Caco-2 (cell line): Measurements from ENCODE around the gene NRAS. TPM values are rescaled to one million over a fixed set of nuclear protein-coding genes. Genes with fewer than 3 reads are reported as not detected.

Experiments
- BruUV-seq: library from RNA; stranded (reverse); fragments of 400-500 nt; replicated peaks from 2 replicates; lab custom pipeline; 2021; lab: Mats Ljungman, UMichigan
- CTCF ChIA-PET: fragments of 300-600 bp; sonication (Branson Sonifier 250); formaldehyde crosslinking; loops from one replicate; lab custom pipeline; 2022; ENCODE audit warnings: antibody characterized with exemption; lab: Charles Lee
- POLR2A ChIA-PET: fragments of 300-600 bp; sonication (Branson Sonifier 250); formaldehyde crosslinking; loops from one replicate; lab custom pipeline; 2022; ENCODE audit warnings: antibody characterized with exemption; lab: Charles Lee
- DNase-seq, 2 experiments: peaks; one replicate each; pipeline versions ENCODE4 v3.0.0 to v3.0.0-alpha.2; 2020 to 2022
- H3K27me3 ChIP-seq: replicated peaks from 2 replicates; pipeline ENCODE4 v1.6.0; 2011; ENCODE audit warnings: low read length; ENCODE audit not compliant: control insufficient read depth, insufficient read depth
- H3K36me3 ChIP-seq: 2 replicates; pipeline ENCODE4 v1.5.1; 2011; ENCODE audit warnings: low read length; ENCODE audit not compliant: control insufficient read depth, insufficient read depth
- H3K4me1 ChIP-seq: fragments of 250-450 bp; sonication (Bioruptor Pico); 2 replicates; pipeline ENCODE4 v1.5.1; 2020; ENCODE audit warnings: mild to moderate bottlenecking
- H3K4me3 ChIP-seq: 2 replicates; pipeline ENCODE4 v1.5.1; 2011; ENCODE audit warnings: low read depth, mild to moderate bottlenecking, control low read depth, low read length
- H3K9me3 ChIP-seq: fragments of 250-450 bp; sonication (Bioruptor Pico); 2 replicates; pipeline ENCODE4 v1.5.1; 2020; ENCODE audit warnings: mild to moderate bottlenecking, moderate library complexity
- H3K27ac Mint-ChIP-seq: one replicate; pipeline ENCODE4 v1.8.0; 2022; ENCODE audit warnings: mixed read lengths; ENCODE audit not compliant: unreplicated experiment
- H3K27me3 Mint-ChIP-seq: one replicate; pipeline ENCODE4 v1.8.0; 2022; ENCODE audit warnings: mixed read lengths; ENCODE audit not compliant: insufficient read depth, unreplicated experiment
- H3K36me3 Mint-ChIP-seq: one replicate; pipeline ENCODE4 v1.8.0; 2022; ENCODE audit warnings: mild to moderate bottlenecking, mixed read lengths; ENCODE audit not compliant: insufficient read depth, unreplicated experiment
- H3K4me1 Mint-ChIP-seq: one replicate; pipeline ENCODE4 v1.8.0; 2022; ENCODE audit warnings: low read depth, mixed read lengths; ENCODE audit not compliant: unreplicated experiment
- H3K4me3 Mint-ChIP-seq: one replicate; pipeline ENCODE4 v1.8.0; 2022; ENCODE audit warnings: mild to moderate bottlenecking, moderate library complexity, mixed read lengths; ENCODE audit not compliant: unreplicated experiment
- H3K9me3 Mint-ChIP-seq: one replicate; pipeline ENCODE4 v1.8.0; 2022; ENCODE audit warnings: mixed read lengths; ENCODE audit not compliant: unreplicated experiment
- CTCF ChIP-seq, 2 experiments: fragments of 200-600 bp in 1 of 2; IDR thresholded peaks; 1 replicate in 1 of 2; 2 replicates in 1 of 2; pipeline versions ENCODE4 v1.5.1 to v1.8.0; 2011 to 2022; ENCODE audit warnings: antibody characterized with exemption in 1 of 2, control low read depth in 1 of 2, inconsistent platforms in 1 of 2, low read depth in 1 of 2, low read length in 1 of 2, mild to moderate bottlenecking in 1 of 2, moderate library complexity in 1 of 2; ENCODE audit not compliant: insufficient read depth in 1 of 2, severe bottlenecking in 1 of 2, unreplicated experiment in 1 of 2
- intact Hi-C: fragments of 100-400 bp; cut with micrococcal nuclease; formaldehyde crosslinking; loops from one replicate; pipeline ENCODE4 v1.10.0; 2022; ENCODE audit not compliant: unreplicated experiment
- total RNA-seq: library from RNA; stranded (reverse); gene quantifications from 2 replicates; pipeline ENCODE4 v1.2.3, GENCODE V29; 2022

Gene NRAS
- total RNA-seq, 1 experiment from 2014 or later: 39.9 TPM

- H3K4me3 ChIP-seq: no peak overlapping the region
- peaks cover 14% of the 10 kb centered on the region for H3K4me1 ChIP-seq
- H3K36me3 ChIP-seq: no peaks in the 10 kb centered on the region; the same call in 1 of the 2 replicates
- DNase-seq: no peak
- peaks cover 14% of the 10 kb centered on the region for H3K4me1 Mint-ChIP-seq
- H3K9me3 Mint-ChIP-seq: no peaks in the 10 kb centered on the region
- POLR2A ChIA-PET: no interaction called here
- peaks cover 53% of the 10 kb centered on the region for H3K36me3 Mint-ChIP-seq
- H3K27me3 ChIP-seq: no peaks in the 10 kb centered on the region
- no TSS peak for BruUV-seq
- intact Hi-C loops: no loop called here
- H3K9me3 ChIP-seq: no peaks in the 10 kb centered on the region
- no peak overlapping the region for H3K4me3 Mint-ChIP-seq
- CTCF ChIA-PET: no interaction called here
- no peak for TF ChIP-seq CTCF (IDR thresholded peaks at IDR 0.05; ENCODE audit: insufficient read depth in 1 of 2, low read depth in 1 of 2, low read length in 1 of 2, severe bottlenecking in 1 of 2, unreplicated experiment in 1 of 2)
- H3K27me3 Mint-ChIP-seq: no peaks in the 10 kb centered on the region
- H3K27ac Mint-ChIP-seq: no peak overlapping the region
These were observed 36.6 kb upstream of the NRAS start for GRCh38 chr1:114753143-114753542.

- Histone ChIP-seq H3K27me3 (no peaks in the 10 kb centered on the region), H3K4me3 (no peak overlapping the region), H3K9me3 (no peaks in the 10 kb centered on the region), H3K36me3 (no peaks in the 10 kb centered on the region), H3K4me1 (peaks cover 8% of the 10 kb centered on the region; the same call in 1 of the 2 replicates)
- Mint-ChIP-seq H3K36me3 (peaks cover 49% of the 10 kb centered on the region), H3K4me1 (peaks cover 15% of the 10 kb centered on the region), H3K9me3 (no peaks in the 10 kb centered on the region), H3K27me3 (no peaks in the 10 kb centered on the region), H3K27ac (no peak overlapping the region), H3K4me3 (no peak overlapping the region)
- TF ChIP-seq CTCF (IDR thresholded peaks at IDR 0.05; ENCODE audit: insufficient read depth in 1 of 2, low read depth in 1 of 2, low read length in 1 of 2, severe bottlenecking in 1 of 2, unreplicated experiment in 1 of 2): no peak
- DNase-seq: no peak
- intact Hi-C loops: no loop called here
- POLR2A ChIA-PET: no interaction called here
- BruUV-seq: no TSS peak
- CTCF ChIA-PET: no interaction called here
These were observed 34.2 kb upstream of the NRAS start for GRCh38 chr1:114750780-114751179.

- no TSS peak for BruUV-seq
- Mint-ChIP-seq H3K9me3 (no peaks in the 10 kb centered on the region), H3K27me3 (no peaks in the 10 kb centered on the region), H3K36me3 (peaks cover 50% of the 10 kb centered on the region), H3K27ac (no peak overlapping the region), H3K4me1 (peaks cover 15% of the 10 kb centered on the region), H3K4me3 (no peak overlapping the region)
- Histone ChIP-seq H3K4me1 (no peaks in the 10 kb centered on the region), H3K36me3 (no peaks in the 10 kb centered on the region), H3K27me3 (no peaks in the 10 kb centered on the region), H3K9me3 (no peaks in the 10 kb centered on the region), H3K4me3 (no peak overlapping the region)
- intact Hi-C loops: no loop called here
- no peak for DNase-seq
- ChIA-PET CTCF (no interaction called here), POLR2A (no interaction called here)
- no peak for TF ChIP-seq CTCF (IDR thresholded peaks at IDR 0.05; ENCODE audit: insufficient read depth in 1 of 2, low read depth in 1 of 2, low read length in 1 of 2, severe bottlenecking in 1 of 2, unreplicated experiment in 1 of 2)
These were observed 33.3 kb upstream of the NRAS start for GRCh38 chr1:114749835-114750234.
